Measurements from ENCODE around the gene IPPK. TPM values are rescaled to one million over a fixed set of nuclear protein-coding genes. Genes with fewer than 3 reads are reported as not detected.

Gene IPPK
- total and polyA plus RNA-seq, 2 of the 8 experiments (the other 6 are each of a cell fraction or from before 2014, with no cell fraction given) = 10.5 to 13.6 TPM

- H3K79me2 ChIP-seq (ENCODE audit: control insufficient read depth in 1 of 2, insufficient read depth in 2 of 2, low read length in 2 of 2) = no peaks in the 10 kb centered on the region
- H2AK5ac ChIP-seq (ENCODE audit: low read depth, low read length) = no peak overlapping the region
- FAIRE-seq (no peak), DNase-seq (ENCODE audit: low read depth in 1 of 2, low spot score in 2 of 2) (no peak)
- no peak overlapping the region for H4K8ac ChIP-seq (ENCODE audit: extremely low read depth, insufficient read depth, low read length)
- 86% methylated on average over 12 of the region's 12 CpGs; no CpG with 5 or more reads in 1 of the 2 experiments for WGBS, 2 experiments (ENCODE audit: extremely low coverage in 1 of 2, insufficient coverage in 1 of 2, insufficient read length in 1 of 2, insufficient replicate concordance in 2 of 2, low coverage in 1 of 2, low lambda C conversion rate in 2 of 2, missing lambda C conversion rate in 1 of 2)
- no peak overlapping the region for H2BK20ac ChIP-seq (ENCODE audit: low read length)
- no peak overlapping the region for H4K91ac ChIP-seq (replicated peaks; ENCODE audit: insufficient read length, low read length)
- H4K20me1 ChIP-seq (replicated peaks in 1 of 2; ENCODE audit: control insufficient read depth in 1 of 2, insufficient read depth in 2 of 2, low read length in 2 of 2) = no peaks in the 10 kb centered on the region
- H3K27ac ChIP-seq (ENCODE audit: low read depth, low read length) = no peak overlapping the region
- no peak overlapping the region for H3K18ac ChIP-seq (ENCODE audit: extremely low read depth, low read length)
- no peak overlapping the region for H3K4me3 ChIP-seq (ENCODE audit: extremely low read depth in 1 of 4, insufficient read depth in 2 of 4, low read depth in 3 of 4, low read length in 4 of 4)
- no peak overlapping the region for H2BK5ac ChIP-seq (ENCODE audit: low read depth, low read length)
- H3K56ac ChIP-seq (replicated peaks; ENCODE audit: insufficient read length, low read depth, low read length) = no peak overlapping the region
- H3K27me3 ChIP-seq (replicated peaks in 1 of 4; ENCODE audit: control insufficient read depth in 3 of 4, extremely low read depth in 1 of 4, insufficient read depth in 3 of 4, low read length in 3 of 4) = 0 out of 7 replicates have a peak, but pooled peaks cover 0 to 2% (median 0%) of the 10 kb centered on the region in 4 experiments
- H3K23ac ChIP-seq (ENCODE audit: insufficient read length) = no peak overlapping the region
- H3K14ac ChIP-seq (ENCODE audit: insufficient read length) = no peak overlapping the region
- ChIA-PET CTCF (ENCODE audit: partially characterized antibody) (interaction anchor here (0.7 kb wide), 2 partner anchors 56 to 132 kb away, joined by 3 to 4 read pairs; no protein-coding TSS in a partner anchor), POLR2A (ENCODE audit: partially characterized antibody) (no interaction called here)
- H4K5ac ChIP-seq (ENCODE audit: insufficient read length, low read depth, low read length) = no peak overlapping the region
- H2AFZ ChIP-seq (ENCODE audit: low read length) = no peak overlapping the region
- H2BK15ac ChIP-seq (ENCODE audit: low read length) = no peak overlapping the region
- no peaks in the 10 kb centered on the region for H3K79me1 ChIP-seq (ENCODE audit: low read depth, low read length)
- no peak overlapping the region for H3K4me2 ChIP-seq (ENCODE audit: insufficient read depth in 1 of 2, low read depth in 2 of 2, low read length in 2 of 2)
- H3K9ac ChIP-seq (replicated peaks in 1 of 4; ENCODE audit: extremely low read depth in 1 of 4, low read depth in 3 of 4, low read length in 3 of 4) = no peak overlapping the region
- no peaks in the 10 kb centered on the region for H3K23me2 ChIP-seq (ENCODE audit: low read depth, low read length)
- H3K4me1 ChIP-seq (replicated peaks in 1 of 4; ENCODE audit: control insufficient read depth in 3 of 4, insufficient read depth in 4 of 4, low read length in 3 of 4) = no peaks in the 10 kb centered on the region
- H3K36me3 ChIP-seq (ENCODE audit: control insufficient read depth in 2 of 4, insufficient read depth in 4 of 4, low read length in 3 of 4) = no peaks in the 10 kb centered on the region
- peaks cover 0 to 7% of the 10 kb centered on the region in 2 experiments; a peak in 1 of 4 replicates for H3K9me3 ChIP-seq (ENCODE audit: insufficient read depth in 2 of 2, low read depth in 1 of 2, low read length in 1 of 2)
- H2BK120ac ChIP-seq (replicated peaks; ENCODE audit: low read depth, low read length) = no peak overlapping the region
- no peak overlapping the region for H3K4ac ChIP-seq (replicated peaks; ENCODE audit: insufficient read length, low read depth, low read length)
- H2BK12ac ChIP-seq (ENCODE audit: low read depth, low read length) = no peak overlapping the region
- TF ChIP-seq CREB1 (IDR thresholded peaks at IDR 0.05) (no peak), HDAC2 (IDR thresholded peaks at IDR 0.05; ENCODE audit: borderline replicate concordance in 1 of 2, low read depth in 2 of 2, low read length in 2 of 2) (no peak), KDM5A (IDR thresholded peaks at IDR 0.05; ENCODE audit: low read length) (no peak), BCL11A (IDR thresholded peaks at IDR 0.05; ENCODE audit: low read depth in 2 of 2, low read length in 2 of 2) (no peak), JUND (IDR thresholded peaks at IDR 0.05; ENCODE audit: low read length) (no peak), EZH2 (IDR thresholded peaks at IDR 0.05; ENCODE audit: low read depth, low read length, severe bottlenecking) (no peak), MAFK (IDR thresholded peaks at IDR 0.05; ENCODE audit: low read depth, low read length) (no peak), RBBP5 (IDR thresholded peaks at IDR 0.05; ENCODE audit: borderline replicate concordance, low read depth, low read length) (no peak), E2F6 (IDR thresholded peaks at IDR 0.05) (no peak), RFX5 (IDR thresholded peaks at IDR 0.05; ENCODE audit: borderline replicate concordance, low read depth, low read length) (no peak), MAX (IDR thresholded peaks at IDR 0.05) (no peak), ZNF274 (IDR thresholded peaks at IDR 0.05; ENCODE audit: borderline replicate concordance, extremely low read depth, low read length) (no peak)
These were observed 69.3 kb downstream of the IPPK start for GRCh38 chr9:92600462-92601261.

Measured in H1 (cell line).